ENCODE results near the gene INPP5A.

The INPP5A gene

GRCh38 chr10:132634241-132634946, 96.8 kb downstream of the INPP5A start:
- no peak for DNase-seq

DNA sequence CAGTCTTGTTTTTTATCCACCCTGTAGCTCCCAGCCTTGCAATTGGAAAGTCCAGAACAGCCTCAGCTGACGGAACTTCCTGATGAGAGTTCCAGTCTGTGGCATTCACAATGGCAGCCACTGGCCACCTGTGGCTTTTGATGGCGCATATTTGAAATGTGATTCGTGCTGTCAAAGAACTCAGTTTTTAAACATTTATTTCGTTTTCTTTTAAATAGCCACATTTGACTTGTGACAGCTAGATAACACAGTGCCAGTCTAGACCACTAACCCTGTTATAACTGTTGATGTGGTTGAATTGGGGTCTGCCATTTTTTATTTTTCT, 97.3 kb downstream of the INPP5A start:
- no peak for DNase-seq

GRCh38 chr10:132636358-132636757, 98.8 kb downstream of the INPP5A start:
- no peak for DNase-seq

DNA sequence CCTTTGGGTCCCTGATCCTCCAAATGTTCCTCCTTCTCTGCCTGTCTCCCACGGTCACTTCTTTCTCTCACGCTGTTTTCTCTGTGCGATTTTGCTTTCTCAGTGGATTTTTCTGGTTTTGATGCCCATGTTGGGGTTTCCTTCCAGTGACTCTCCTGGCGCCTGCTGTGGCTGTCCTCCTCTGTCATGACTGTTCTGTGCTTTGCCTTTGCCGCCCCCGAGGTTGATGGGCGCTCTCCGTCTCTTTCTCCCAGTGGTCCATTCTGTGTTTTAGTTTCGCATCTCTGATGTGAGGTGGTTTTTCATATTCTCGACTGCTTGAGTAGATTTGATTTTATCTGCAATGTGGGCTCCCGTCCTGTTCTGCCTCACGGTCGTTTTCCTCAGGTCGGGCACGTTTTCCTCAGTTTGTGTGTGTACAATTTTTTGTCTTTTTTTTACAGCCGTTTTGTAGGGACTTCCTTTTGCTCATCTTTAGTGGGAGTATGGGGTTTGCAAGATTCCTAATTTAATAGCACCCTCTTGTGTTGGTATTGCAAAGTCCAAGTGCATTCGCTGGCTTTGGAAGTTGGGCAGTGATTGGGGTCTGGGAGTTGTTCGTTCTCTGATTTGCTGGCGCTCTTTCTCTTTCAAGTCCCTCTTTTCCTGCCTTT, 100.0 kb downstream of the INPP5A start:
- peak; percentile 84 for DNase-seq

DNA sequence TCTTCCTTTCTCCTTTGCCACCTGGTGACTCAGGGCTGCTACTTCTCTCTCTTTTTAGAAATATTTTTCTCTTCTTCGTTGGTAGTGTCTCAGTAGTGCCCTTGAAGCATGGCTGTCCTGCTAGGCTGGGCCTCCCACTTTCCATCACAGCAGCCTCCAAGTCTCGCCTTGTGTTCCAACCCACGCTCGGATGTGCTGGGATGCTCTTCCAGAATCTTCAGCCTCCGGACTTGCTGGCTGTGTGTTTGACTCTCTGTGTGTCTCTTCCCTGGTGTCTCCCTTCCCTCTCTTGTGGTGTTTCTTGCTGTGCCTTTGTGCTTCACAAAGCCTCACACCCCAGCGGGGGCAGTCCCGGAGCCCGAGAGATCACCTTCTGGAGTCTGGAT, 100.5 kb downstream of the INPP5A start:
- no peak for DNase-seq

DNA sequence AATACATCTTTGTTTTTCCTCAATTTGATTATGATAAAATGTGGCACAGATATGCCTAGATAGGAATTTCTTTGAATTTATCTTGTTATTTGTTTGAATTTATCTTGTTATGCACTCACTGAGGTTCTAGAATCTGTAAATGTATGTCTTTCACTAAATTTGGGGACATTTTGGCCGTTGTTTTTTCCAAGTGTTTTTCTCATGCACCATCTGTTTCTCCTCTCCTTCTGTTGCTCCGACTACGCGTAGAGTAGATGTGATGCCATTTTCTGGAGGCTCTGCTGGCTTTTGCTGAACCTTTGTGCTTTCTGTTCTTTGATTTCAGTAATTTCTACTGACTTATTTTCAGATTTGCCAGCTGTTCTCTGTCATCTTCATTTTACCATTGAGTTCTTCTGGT, 101.9 kb downstream of the INPP5A start:
- no peak for DNase-seq

DNA sequence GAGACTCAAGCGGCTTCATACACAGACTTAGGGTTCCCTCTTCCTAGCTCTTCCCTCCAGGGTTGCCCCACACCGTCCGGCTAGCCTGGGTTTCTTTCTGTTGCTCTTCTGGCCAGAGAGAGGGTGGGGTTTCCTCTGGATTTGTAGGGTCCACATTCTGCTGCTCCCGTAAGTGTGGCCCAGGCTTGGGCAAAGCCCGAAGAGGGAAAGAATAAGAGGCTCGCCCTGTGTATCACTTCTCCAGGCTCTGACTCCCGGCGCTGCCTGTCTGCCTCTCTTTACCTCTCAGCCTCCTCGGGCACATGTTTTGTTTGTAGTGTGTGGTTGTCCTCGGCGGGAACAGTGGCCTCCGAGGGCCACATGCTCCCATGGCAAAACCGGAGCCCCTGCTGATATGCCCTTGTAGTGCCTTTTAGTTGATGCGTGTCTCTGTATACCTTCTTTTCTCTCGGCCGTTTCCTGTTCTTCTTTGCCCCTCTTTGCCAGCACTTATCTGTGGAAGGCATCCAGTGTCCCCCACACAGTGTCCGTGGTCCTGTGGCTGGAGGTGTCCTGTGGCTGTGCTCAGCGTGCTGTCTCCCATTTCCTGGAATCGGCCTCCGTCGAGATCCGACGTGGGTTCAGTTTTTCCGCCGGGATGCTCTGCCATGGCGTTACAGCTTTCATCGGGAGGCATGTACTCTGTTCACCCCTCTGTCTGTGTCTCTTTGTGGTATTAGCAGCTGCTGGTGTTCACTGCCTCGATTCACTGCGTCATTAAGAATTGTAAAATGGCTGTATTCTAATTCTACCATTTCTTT, 102.9 kb downstream of the INPP5A start:
- DNase-seq: no peak

DNA sequence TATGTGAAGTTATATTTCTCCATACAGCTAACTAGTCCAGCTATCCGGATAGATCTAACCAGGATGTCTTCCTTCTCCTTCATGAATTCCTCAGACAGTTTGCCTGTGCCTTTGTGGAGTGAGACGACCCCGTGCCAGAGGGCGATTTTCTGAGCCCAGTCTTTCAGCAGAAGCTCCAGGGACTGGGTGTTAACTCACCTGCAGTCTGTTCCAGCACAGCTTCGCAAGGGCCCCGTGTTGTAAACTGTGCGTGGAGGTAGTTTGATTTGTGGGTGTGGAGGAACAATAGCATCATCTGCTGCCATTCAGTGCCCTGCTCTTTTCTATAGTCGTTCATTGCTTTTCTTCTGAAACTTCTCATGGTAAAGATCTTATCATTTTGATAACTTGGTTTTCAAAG, 103.8 kb downstream of the INPP5A start:
- no peak for DNase-seq

DNA sequence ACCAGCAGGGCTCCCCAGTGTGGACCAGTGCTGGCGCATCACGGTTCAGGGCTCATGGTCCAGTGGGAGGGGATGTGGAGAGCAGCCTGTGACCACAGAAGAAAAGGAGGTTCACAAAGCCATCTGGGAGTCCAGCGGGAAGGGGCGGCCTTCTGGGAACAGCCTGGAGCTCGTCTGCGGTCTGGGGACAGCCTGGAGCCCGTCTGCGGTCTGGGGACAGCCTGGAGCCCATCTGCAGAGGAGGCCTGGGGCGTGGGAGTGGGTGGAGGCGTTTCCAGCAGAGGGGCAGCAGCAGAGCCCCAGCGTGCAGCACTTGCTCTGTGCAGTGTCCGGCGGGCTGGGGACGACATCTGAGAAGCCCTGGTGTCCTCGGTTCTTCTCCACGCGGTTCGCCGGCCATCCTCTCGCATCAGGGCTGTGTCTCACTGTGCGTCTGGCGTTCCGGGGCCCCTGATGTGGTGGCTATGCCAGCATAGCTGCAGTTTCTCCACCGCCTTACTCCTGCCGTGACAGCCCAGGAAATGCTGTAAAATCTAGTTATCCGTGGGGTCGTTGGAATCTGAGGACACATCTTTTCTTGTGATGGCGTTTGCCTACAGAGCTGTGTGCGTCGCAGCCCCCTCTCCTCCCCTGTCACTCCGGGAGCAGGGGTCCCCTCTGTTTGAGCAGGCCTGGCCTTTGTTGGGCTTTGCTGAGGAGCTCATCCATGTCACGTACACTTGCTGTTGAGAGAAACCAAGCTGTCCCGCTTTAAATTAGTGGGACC, 104.6 kb downstream of the INPP5A start:
- DNase-seq: no peak

DNA sequence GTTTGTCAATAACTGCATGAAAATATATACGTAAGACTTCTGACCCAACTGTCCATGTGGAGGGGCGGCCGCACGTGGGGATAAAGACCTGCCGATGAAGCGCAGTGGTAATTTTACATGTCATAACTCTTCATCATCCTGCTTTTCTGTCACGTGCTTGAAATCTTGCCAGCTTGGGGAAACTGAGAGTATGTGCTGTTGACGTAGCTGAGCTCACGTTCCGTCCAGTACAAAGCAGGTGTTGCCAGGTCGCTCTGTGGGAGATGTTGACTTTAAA, 105.1 kb downstream of the INPP5A start:
- no peak for DNase-seq

GRCh38 chr10:132643709-132644526, 106.3 kb downstream of the INPP5A start:
- DNase-seq: no peak

DNA sequence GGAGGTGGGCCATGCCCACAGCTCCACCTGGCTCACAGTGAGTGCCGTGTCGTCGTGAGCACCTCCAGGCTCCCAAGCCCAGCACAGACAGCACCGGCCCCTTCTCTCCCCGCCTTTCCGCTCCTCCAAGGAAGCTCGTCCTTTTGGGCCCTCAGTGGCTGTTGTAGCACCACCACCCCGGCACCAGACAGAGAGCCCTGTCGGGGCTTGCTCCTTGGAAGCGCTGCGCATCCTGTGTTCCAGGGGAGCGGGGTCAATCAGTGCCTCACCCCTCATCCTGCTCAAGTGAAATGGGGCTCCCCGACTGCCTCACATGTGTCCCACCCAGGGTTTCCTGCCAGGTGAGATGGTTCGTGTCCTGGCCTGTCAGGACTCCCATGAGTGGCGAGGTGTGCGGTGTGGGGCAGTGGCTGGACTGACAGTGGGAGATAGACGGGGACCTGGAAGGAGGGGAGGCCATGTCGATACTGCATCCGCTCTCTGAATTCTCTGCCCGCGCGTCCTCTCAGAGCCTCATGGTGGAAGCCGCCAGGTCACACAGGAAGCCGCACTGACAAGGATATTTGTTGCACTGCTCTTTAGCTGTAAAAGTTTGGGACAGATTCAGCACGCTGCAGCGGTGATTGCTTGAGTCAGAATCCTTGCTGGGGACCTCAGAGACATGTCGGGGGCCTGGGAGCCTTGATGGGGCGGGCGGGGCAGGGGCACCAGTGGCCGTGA, 107.1 kb downstream of the INPP5A start:
- no peak for DNase-seq

- DNase-seq: no peak
Observed at GRCh38 chr10:132645247-132645530, 107.6 kb downstream of the INPP5A start.

GRCh38 chr10:132645630-132646442, 108.2 kb downstream of the INPP5A start:
- no peak for DNase-seq

GRCh38 chr10:132646443-132647097, 109.0 kb downstream of the INPP5A start:
- no peak for DNase-seq

- no peak for DNase-seq
Observed at GRCh38 chr10:132647424-132647823, 109.8 kb downstream of the INPP5A start.

GRCh38 chr10:132648072-132648850, 110.7 kb downstream of the INPP5A start:
- DNase-seq: peak; percentile 86

DNA sequence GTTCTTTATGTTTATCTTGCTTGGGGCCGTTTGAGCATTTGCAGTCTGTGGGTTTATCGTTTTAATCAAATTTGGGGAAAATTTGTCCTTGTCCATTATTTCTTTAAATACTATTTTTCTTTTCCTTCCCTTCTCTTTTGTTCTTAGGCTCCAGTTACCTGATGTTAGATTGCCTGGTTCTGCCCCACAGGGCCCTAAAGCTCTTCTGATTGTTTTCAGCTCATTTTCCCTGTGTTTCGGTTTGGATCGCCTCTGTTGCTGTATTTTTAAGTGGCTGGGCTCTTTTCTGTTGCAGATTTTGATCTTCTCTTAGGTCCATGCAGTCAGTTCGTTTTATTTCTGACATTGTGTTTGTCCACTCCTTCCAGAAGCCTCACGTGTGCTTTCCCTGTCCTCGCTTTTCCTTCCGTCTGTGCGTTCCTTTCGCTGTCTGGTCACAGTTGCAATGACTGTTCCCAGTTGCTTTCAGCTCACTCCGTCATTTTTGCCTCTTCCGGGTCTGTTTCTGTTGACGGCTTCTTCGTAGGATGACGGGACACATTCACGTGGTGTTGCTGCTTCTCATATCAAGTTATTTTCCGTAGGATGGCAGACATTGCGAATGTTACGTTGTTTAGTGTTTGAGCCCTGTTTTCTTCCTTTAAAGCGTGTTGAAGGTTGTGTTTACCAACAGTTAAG, 111.4 kb downstream of the INPP5A start:
- DNase-seq: no peak

DNA sequence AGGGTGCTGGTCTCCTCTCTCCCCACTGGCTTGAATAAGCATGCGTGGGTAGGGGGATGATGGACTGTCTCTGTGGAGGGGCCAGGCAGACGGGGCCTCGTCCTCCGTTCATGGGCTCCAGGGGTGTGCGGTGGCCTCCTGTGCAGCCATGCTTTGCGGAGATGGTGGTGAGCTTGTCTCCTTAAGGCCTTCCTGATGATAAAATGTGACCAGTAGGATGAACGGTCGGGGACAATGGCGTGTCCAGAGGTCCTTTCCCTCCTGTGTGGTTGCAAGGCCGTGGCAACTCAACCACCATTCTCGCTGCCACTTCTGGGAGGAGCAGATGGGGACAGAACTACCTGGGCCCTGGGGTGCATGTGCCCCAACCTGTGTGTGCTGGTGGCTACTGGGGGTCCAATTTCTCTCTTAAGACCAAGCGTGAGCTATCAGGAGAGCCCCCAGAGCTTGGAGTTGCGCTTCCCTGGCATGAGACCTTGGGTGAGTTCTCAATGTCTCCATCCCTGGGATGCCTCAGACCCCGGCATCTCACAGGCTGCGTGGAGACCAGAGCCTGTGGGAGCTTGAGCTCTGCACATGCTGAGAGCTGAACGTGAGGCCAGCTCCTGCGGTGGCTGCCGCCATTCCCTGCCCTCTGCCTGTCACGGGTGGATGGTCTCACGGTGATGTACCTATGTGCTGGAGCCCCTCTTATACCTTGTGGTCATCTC, 112.2 kb downstream of the INPP5A start:
- DNase-seq: no peak

Data from midbrain (tissue), 1 donor.